Umbilical cord (tissue), 2 donors: ENCODE measurements around the gene SPIRE2. TPM values are rescaled to one million over a fixed set of nuclear protein-coding genes. Genes with fewer than 3 reads are reported as not detected.
A peak's percentile ranks its signal among the peaks of the same experiment; 100 is the strongest.
"Not testable (repeated sequence)": the region's sequence is repeated elsewhere in the genome, so short reads cannot be mapped to it uniquely, and the experiment has no call there.

Experiments used
- DNase-seq: peaks from one replicate; pipeline ENCODE4 v3.0.0-alpha.2; 2015; ENCODE audit warnings: low spot score
- total RNA-seq: library from RNA; depleted of rRNA; stranded (reverse); fragments of >200 nt; gene quantifications from one replicate; pipeline ENCODE4 v1.2.3, GENCODE V29; 2014; ENCODE audit warnings: low replicate concordance; ENCODE audit not compliant: insufficient read depth

The SPIRE2 gene
- total RNA-seq, 1 donor from 2014 or later: 2.2 TPM

DNA sequence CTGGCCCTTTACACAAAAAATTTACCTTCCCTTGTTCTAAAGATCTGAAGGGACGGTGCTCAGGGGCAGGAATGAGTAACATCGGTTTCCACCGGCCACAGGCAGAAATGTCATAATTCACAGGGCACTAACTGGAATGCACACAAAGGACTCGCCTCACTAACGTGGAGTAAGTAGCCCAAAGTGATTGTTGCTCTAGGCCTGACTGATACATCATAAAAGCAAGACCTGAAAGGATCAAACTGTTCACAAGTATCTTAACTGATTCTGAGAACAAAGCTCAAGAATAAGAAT lies 36.2 kb downstream of the SPIRE2 start:
- no peak for DNase-seq

DNA sequence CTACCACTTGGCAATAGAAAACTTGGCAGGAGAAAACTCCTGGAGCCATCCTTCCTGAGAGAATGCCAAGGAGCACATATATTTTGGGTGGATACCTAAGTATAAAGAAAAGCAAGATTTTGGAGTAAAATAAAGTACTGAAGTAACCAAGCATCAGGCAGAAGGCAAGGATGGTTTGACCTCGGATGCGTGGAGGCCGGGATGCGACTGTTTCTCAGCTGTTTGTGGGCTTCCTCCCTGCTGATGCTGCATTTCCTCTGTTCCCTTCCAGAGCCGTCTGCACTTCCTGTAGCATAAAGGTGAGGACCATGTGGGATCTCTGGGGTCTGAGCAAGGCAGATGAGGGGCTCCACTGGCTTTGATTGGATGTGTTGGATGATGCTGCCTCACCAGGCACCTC lies 39.6 kb downstream of the SPIRE2 start:
- no peak for DNase-seq

DNA sequence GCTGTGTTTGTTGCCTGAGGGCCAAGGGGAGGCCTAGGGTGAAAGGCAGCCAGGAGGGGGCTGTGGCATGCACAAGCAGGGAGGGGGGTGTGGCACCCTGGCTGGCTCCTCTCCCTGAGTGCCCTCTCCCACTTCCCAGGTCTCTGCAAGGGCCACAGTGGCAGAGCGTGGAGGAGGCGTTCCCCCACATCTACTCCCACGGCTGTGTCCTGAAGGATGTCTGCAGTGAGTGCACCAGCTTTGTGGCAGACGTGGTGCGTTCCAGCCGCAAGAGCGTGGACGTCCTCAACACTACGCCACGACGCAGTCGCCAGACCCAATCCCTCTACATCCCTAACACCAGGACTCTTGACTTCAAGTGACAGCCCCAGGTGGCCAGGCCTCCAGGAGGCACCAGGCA lies 41.6 kb downstream of the SPIRE2 start:
- no peak for DNase-seq

DNA sequence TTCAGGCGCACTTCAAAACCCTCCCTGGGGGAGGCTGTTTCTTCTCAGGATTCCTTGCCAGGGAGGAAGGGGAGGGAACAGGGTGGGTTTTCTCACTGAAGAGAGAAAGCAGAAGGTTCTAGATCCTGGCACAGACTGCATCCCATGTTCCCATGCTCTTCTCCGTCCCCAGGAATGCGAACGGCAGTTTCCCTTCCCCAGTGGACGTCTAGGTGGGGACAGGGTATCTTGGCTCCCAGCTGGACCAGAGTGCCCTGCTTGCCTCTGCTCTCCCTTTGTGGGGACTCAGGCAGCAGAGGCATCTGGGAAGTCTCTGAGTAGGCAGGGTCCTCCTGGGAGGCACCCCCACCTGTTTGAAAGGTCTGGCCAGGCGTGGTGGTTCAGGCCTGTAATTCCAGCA lies 42.2 kb downstream of the SPIRE2 start:
- DNase-seq: no peak

DNA sequence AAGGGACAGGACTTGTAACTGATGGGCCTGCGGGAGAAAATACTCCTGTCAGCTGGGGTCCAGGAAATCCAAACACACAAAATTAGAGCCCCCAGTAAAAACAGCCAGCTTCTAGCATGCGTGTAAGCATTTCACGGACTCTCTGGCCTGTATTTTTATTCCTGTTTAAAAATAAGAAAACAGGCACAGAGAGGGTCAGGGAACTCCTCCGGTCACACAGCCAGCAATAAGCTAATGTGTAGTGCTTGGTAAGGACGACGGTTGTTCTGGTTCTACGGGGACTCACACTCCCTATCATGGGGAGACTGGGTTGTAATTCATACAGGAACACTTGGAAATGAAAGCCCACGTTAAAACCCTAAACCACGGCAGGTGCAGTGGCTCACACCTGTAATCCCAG lies 43.6 kb downstream of the SPIRE2 start:
- DNase-seq: no peak

DNA sequence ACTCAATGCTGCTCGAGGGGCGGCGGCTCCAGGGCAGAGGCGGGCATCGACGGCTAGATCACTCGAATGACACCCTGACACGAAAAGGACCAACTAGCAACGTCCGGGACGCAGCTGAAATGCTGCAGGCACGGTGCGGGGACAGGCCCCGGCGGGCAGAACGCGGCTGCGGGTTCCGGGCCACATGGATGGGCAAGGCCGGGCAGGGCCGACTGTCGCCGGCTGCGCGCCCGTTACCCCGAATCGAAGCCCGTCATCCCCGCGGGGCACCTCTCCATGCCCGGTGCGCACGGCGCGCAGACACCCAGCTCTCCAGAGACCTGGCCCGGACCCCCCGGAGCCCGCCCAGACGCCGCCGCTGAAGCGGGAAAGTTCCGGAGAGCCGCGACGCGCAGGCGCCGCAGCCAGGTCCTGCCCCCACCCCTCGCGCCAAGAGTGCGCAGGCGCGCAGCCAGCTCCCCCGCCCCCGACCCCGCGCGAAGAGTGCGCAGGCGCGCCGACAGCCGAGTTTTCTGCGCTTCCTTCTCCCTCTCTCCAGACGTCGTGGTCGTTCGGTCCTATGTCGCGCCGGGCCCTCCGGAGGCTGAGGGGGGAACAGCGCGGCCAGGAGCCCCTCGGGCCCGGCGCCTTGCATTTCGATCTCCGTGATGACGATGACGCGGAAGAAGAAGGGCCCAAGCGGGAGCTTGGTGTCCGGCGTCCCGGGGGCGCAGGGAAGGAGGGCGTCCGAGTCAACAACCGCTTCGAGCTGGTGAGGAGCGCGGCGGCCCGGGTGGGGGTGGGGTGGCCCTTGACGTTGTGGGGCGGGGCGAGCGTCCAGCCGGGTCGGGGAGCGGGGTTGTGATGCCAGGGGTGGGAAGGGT lies 45.1 kb downstream of the SPIRE2 start, which contains the start of gene TCF25:
Gene TCF25, plus strand, starts transcription at position 484 of the 863 bp plus-strand sequence. Its CDS starts 76 bp downstream, at position 560.
- DNase-seq: peak; percentile 90

DNA sequence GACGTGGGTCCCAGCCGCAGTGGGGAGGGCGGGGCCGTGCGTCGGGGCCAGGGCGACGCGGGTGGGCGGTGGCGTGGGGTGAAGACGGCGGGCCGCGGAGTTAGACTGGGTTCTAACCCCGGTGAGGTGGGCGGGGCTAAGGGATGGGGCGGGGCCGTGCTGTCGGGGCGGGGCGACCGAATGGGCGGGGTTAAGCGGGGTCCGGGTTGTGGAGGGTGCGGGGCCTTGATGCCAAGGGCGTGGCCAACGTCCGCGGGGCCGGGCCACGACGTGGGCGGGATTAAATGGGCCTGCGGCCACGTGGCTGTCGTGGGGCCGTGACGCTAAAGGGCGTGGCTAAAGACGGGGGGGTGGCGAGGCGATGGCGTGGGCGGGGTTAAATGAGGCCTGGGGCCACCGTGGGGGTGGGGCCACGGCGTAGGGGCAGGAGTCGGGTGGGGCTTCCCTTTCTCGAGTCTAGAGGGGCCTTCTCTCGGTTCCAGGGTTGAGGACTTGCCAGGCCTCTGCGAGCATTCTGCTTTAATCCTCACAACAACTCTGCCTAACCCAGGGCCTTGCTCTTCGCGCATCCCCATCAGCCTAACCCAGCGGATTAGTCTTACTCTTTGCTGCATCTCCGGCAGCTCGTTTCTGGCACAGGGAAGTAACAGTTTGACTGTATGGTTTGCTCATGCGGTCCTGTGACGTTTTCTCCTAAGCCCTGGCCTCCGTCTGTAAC lies 45.9 kb downstream of the SPIRE2 start:
- DNase-seq: peak; percentile 97

DNA sequence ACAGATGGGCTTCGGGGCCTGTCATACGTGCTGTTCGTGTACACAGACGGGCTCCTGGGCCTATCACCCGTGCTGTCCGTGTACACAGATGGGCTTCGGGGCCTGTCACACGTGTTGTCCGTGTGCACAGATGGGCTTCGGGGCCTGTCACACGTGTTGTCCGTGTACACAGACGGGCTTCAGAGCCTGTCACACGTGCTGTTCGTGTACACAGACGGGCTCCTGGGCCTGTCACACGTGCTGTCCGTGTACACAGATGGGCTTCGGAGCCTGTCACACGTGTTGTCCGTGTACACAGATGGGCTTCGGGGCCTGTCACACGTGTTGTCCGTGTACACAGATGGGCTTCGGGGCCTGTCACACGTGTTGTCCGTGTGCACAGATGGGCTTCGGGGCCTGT lies 50.8 kb downstream of the SPIRE2 start:
- not testable (repeated sequence) for DNase-seq

DNA sequence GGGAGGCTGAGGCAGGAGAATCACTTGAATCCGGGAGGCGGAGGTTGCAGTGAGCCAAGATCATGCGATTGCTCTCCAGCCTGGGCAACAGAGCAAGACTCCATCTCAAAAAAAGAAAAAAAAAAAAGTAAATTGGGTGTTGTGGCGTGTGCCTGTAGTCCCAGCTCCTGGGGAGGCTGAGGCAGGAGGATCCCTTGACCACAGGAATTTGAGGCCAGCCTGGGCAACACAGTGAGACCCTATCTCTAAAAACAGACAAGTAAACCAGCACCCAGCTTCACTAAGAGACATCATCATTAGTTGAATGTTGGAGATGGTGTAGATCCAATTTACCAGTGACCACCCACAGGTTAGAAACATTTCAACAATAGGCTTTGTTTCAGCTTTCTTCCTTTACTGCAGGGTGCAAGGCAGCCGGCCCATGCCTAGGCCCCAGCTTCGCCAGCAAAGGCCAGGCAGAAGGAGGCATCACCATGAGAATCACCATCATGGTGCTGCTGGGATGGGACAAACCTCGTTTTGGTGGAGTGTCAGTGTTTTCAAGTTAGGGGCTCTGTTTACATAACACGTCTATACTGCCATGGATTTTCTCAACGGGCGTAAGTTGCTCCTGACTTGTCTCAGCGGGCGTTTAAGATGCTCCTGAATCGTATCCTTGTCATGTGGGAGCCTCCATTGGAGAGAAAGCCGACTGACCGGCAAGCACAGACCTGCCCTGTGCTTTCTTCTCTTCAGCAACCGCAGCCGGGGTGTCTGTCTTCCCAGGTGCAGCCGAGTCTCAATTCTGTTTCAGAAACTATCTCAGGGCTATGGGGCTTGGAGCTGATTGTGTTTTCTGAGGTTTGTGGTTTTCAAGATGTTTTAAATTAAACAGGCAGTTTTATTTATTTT lies 52.4 kb downstream of the SPIRE2 start:
- peak; percentile 48 for DNase-seq

DNA sequence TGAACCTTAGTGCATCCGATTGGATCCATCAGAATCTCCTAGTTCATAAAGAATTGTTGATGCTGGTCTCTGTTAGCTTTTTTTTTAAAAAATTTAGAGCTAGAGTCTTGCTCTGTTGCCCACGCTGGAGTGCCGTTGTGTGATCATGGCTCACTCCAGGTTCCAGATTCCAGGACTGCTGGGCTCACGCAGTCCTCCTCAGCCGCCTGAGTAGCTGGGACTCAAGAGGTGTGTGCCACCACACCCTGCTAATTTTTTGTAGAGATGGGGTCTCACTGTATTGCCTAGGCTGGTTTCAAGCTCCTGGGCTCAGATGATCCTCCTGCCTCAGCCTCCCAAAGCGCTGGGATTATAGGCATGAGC lies 53.1 kb downstream of the SPIRE2 start:
- no peak for DNase-seq

DNA sequence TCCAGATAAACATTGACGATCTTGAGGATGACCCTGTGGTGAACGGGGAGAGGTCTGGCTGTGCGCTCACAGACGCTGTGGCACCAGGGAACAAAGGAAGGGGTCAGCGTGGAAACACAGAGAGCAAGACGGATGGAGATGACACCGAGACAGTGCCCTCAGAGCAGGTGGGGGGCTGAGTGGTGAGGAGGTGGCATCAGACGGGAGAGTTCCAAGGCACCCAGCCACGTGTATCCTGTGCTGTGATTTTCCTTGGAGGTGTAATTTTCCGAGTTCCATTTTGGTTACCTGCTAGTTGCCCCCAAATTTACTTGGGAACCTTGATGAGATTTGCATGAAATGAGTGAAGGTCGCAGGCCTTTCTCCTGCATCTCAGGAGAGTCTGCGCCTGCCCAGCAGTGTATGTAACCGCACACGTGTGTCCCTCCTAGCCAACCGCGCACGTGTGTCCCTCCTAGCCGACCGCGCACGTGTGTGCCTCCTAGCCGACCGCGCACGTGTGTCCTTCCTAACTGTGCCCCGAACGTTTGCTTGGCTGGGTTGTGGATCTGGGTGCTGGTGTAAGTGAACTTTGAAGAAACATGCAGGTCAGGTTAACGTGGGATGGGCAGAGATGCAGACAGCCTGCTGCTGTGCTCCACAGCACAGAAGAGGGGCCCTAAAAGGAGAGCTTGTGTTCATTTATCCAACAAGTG lies 55.2 kb downstream of the SPIRE2 start:
- no peak for DNase-seq

DNA sequence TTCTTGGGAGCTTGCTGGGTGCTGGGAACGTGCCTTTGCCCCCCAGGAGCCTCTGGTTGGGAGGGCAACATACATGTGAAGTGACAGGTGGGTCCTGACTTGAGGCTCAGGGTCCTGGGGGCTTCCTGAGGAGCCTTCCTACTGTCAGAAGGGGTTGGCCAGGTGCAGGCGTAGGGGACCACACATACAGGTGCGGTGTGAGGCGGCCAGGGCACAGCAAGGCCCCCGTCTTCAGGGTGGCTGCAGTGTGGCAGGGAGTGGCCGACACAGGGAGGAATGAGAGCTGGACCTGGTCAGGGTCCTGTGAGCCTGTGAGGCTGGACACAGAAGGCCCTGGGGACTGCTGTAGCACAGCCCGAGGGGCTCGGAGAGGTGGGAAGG lies 55.8 kb downstream of the SPIRE2 start:
- DNase-seq: no peak

DNA sequence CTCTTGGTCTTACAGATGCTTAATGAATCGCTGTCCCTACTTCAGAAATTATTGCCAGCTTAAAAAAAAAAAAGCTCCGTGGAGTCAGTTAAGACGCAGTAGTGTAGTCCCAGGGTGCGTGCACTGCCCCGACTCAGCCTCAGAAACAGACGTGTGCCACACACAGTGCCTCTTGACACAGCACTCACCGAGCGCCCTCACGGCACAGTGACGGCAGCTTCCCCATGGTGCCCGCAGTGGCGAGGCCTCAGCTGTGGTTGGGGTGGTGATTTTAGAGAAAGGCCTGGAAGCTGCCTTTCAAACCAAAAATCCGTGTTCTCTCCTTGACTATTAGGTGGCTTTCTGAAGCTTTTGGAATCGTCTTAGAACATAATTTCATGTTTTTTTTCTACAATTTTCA lies 59.0 kb downstream of the SPIRE2 start:
- no peak for DNase-seq

DNA sequence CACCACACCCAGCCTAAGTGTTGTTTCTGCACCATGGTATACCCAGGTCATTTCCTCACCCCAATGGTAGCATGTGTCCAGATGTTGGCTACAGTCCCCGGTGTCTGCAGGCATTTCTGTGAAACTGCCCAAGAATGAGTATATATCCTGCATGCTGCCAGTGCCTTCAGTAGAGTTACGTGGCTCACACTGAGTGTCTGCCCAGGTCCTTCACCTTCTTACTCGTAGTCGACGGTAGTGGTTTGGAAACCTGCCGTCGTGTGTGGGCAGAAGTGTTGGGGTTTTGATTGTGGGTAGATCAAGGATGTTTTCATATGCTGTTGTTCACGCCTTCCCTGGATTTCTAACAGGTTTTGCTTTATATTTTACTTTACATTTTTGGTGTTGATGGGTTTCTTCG lies 61.9 kb downstream of the SPIRE2 start:
- DNase-seq: no peak

DNA sequence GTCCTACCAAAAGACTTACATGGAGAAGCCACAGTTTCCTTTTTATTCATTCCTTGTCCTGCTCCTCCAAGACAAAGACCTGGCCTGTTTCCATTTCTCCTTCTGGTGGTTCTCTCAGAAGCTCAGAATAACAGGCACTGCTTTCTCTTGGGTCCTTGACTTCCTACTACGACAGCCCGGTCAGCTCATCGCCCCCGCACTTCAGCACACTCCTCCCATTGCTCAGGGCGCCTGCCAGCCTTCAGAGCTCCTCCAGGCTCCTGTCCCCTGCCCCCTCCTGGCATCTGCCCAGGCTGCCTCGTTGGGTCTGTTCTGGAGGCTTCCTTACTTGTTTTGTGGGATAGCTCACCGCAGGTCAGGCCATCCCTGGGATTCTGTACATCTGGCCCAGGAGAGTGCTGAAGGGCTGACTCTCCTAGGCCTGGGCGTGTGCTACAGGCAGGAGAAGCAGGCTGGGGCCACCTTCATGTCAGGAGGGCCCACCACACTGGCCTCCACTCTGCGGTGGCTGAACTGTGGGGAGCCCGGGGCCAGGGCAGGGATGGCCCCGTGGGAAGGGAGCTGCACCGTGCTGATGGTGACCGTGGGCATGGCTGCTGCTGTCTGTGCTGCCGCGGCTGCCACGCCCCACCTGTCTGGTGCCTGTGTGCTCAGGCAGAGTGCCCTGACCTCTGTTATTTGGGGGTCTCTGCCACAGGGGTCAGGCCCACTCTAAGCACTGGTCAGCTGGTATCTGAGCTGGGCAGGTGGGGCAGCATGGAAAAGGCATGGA lies 62.8 kb downstream of the SPIRE2 start:
- DNase-seq: no peak

DNA sequence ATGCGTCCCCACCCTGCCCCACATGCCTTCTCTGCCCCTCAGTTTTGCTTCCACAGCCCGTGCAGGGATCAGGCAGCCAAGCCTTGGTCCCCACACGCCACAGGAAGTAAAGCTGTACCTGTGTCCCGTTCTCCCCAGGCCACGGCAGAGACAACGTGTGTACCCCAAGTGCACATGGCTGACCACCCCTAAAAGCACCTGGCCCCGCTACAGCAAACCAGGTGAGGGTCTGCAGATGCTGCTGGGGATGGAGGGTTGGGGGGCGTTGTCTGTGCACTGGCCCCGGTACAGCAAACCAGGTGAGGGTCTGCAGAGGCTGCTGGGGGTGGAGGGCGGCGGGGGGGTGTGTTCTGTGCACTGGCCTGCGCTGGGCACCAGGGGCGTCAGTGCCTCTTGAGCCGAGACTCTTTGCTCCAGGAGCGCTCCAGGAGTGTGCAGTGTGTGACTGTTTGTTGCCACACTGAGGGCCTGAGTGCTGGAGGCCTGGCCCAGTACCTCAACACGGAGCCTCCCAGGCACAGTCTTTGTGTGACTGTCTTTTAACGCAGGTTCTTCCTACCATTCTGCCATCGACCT lies 63.9 kb downstream of the SPIRE2 start:
- DNase-seq: no peak

DNA sequence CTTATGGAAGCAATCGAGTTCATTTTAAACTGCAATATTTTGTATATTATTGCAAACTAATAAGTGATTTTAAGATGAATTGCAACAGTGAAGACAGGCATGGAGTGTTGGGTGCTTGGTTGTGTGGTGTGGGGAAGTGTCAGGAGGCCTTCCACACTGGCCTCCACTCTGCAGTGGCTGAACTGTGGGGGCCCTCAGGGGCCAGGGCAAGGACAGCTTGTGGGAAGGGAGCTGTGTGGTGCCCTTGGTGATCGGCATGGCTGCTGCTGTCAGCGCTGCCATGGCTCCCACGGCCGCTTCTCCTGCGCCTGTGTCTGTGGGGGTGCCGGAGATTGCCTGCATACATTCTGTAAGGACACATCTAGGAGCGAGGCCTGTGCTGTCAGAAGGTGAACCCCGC lies 64.4 kb downstream of the SPIRE2 start:
- DNase-seq: no peak

DNA sequence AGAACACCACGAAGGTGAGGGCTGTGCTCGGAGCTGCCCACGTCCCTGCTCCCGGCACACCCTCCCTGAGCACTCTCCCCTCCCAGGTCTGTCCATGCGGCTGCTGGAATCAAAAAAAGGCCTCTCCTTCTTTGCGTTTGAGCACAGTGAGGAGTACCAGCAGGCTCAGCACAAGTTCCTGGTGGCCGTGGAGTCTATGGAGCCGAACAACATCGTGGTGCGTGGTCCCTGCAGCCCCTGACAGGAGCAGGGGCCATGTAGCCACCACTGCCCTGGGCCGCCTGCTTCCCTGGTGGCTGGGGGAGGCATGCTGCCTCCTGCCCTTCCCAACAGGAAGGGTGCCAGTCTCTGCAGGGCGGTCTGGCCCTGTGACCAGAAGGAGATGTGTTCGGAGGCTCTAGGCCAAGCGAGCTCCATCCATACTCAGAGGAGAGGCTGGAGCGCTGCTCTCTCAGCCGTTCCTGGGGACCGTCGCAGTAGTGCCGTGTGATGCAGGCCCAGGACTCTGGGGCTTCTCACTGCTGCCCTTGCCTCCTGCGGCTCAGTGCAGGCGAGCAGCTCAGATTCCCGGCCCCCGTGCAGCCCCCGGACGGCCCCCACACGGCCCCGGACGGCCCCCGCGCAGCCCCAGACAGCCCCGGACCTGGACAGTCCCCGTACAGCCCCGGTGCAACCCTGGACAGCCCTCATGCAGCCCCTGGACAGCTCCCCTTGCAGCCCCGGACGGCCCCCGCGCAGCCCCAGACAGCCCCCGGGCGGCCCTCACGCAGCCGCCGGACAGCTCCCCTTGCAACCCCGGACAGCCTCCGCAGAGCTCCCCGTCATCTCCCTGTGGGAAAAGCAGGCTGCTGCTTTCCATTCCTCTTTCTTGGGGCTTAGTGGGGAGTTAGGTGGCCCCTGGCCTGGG lies 65.6 kb downstream of the SPIRE2 start:
- DNase-seq: no peak

DNA sequence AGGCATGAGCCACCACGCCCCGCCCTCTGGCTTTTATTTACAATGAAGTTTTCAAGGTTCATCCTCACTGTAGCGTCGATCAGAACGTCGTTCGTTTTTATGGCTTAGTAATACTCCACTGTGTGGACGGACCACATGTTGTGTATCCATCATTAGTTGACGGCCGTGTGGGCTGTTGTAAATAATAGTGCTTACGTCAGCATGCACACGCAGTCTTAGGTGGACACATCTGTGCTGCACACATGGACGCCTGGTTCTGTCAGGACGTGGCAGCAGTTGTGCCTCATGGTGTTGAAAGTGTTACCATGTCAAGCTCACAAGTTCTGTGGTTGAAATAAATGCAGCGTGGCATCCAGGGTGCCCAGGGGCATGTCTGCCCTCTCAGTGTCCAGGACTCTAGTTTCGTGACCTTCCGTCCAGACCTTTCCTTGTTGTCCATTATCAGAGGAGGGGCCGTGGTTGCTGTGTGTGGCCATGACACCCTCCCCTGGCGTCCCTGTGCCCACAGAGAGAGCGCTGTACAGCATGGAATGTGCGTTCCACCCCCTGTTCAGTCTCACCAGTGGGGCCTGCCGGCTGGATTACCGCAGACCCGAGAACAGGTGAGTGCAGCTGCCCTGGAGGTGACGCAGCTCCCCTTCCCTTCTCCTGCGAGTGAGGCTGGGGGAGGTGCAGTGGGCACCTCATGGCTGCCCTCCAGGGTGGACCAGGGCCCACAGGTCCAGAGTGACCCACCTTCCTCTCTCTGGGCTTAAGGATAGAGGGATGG lies 67.4 kb downstream of the SPIRE2 start:
- DNase-seq: no peak
